ENCODE results near the gene CBR3. TPM values are rescaled to one million over a fixed set of nuclear protein-coding genes. Genes with fewer than 3 reads are reported as not detected.
"Not testable (repeated sequence)": the region's sequence is repeated elsewhere in the genome, so short reads cannot be mapped to it uniquely, and the experiment has no call there.

The CBR3 gene
- total RNA-seq, 1 donor from 2014 or later, result 1.0 TPM

- no peak for DNase-seq (ENCODE audit: extremely low spot score, unreplicated experiment)
- no peak overlapping the region for H3K27ac Mint-ChIP-seq
- no peak for TF ChIP-seq CTCF (conservative IDR thresholded peaks at IDR 0.05)
- H3K36me3 Mint-ChIP-seq, result no peaks in the 10 kb centered on the region
- peak overlapping the region; percentile 34 for H3K4me3 Mint-ChIP-seq
- peaks cover 27% of the 10 kb centered on the region for H3K4me1 Mint-ChIP-seq (ENCODE audit: unreplicated experiment)
- peaks cover 24% of the 10 kb centered on the region for H3K27me3 Mint-ChIP-seq
- H3K9me3 Mint-ChIP-seq, result peaks cover 5% of the 10 kb centered on the region
Observed at GRCh38 chr21:36127250-36127904, 7.5 kb upstream of the CBR3 start.

GRCh38 chr21:36127977-36128376 is 6.9 kb upstream of the CBR3 start:
- H3K27ac Mint-ChIP-seq, result no peak overlapping the region
- peaks cover 29% of the 10 kb centered on the region for H3K27me3 Mint-ChIP-seq
- DNase-seq (ENCODE audit: extremely low spot score, unreplicated experiment), result no peak
- H3K4me1 Mint-ChIP-seq (ENCODE audit: unreplicated experiment), result peaks cover 27% of the 10 kb centered on the region
- H3K4me3 Mint-ChIP-seq, result peak overlapping the region; percentile 33
- TF ChIP-seq CTCF (conservative IDR thresholded peaks at IDR 0.05), result no peak
- peaks cover 5% of the 10 kb centered on the region for H3K9me3 Mint-ChIP-seq
- no peaks in the 10 kb centered on the region for H3K36me3 Mint-ChIP-seq

GRCh38 chr21:36129219-36129618 is 5.7 kb upstream of the CBR3 start:
- no peaks in the 10 kb centered on the region for H3K36me3 Mint-ChIP-seq

GRCh38 chr21:36130414-36130762 is 4.5 kb upstream of the CBR3 start:
- peaks cover 39% of the 10 kb centered on the region for H3K27me3 Mint-ChIP-seq
- not testable (repeated sequence) for H3K36me3 Mint-ChIP-seq

More at GRCh38 chr21:36129219-36129618, 5.7 kb upstream of the CBR3 start:
- TF ChIP-seq CTCF (conservative IDR thresholded peaks at IDR 0.05), result no peak
- Mint-ChIP-seq H3K9me3 (peaks cover 5% of the 10 kb centered on the region), H3K4me1 (ENCODE audit: unreplicated experiment) (peaks cover 28% of the 10 kb centered on the region), H3K27ac (peak overlapping the region; percentile 57), H3K4me3 (peak overlapping the region; percentile 70), H3K27me3 (peaks cover 34% of the 10 kb centered on the region)
- no peak for DNase-seq (ENCODE audit: extremely low spot score, unreplicated experiment)

GRCh38 chr21:36130839-36131238 is 4.0 kb upstream of the CBR3 start:
- not testable (repeated sequence) for DNase-seq (ENCODE audit: extremely low spot score, unreplicated experiment); H3K27ac Mint-ChIP-seq; H3K9me3 Mint-ChIP-seq; H3K36me3 Mint-ChIP-seq
- Mint-ChIP-seq H3K4me3 (peak overlapping the region; percentile 88), H3K4me1 (ENCODE audit: unreplicated experiment) (peaks cover 30% of the 10 kb centered on the region), H3K27me3 (peaks cover 40% of the 10 kb centered on the region)

More at GRCh38 chr21:36130414-36130762, 4.5 kb upstream of the CBR3 start:
- peak overlapping the region; percentile 57 for H3K27ac Mint-ChIP-seq
- H3K4me3 Mint-ChIP-seq, result peak overlapping the region; percentile 88
- H3K4me1 Mint-ChIP-seq (ENCODE audit: unreplicated experiment), result peaks cover 32% of the 10 kb centered on the region
- H3K9me3 Mint-ChIP-seq; DNase-seq (ENCODE audit: extremely low spot score, unreplicated experiment): not testable (repeated sequence)

- Mint-ChIP-seq H3K4me3 (no peak overlapping the region), H3K27me3 (peaks cover 51% of the 10 kb centered on the region), H3K9me3 (no peaks in the 10 kb centered on the region), H3K4me1 (ENCODE audit: unreplicated experiment) (peaks cover 30% of the 10 kb centered on the region), H3K27ac (no peak overlapping the region), H3K36me3 (no peaks in the 10 kb centered on the region)
- TF ChIP-seq CTCF (conservative IDR thresholded peaks at IDR 0.05), result no peak
- no peak for DNase-seq (ENCODE audit: extremely low spot score, unreplicated experiment)
Observed at GRCh38 chr21:36132696-36133095, 2.2 kb upstream of the CBR3 start.

All from type B pancreatic cell (in vitro differentiated cells).